Left forelimb (tissue), 1 donor: Measurements from ENCODE around the gene TMEM130.

Experiments
- DNase-seq: peaks from one replicate; pipeline ENCODE4 v3.0.0-alpha.2; 2018; ENCODE audit warnings: low spot score

Gene TMEM130

DNA sequence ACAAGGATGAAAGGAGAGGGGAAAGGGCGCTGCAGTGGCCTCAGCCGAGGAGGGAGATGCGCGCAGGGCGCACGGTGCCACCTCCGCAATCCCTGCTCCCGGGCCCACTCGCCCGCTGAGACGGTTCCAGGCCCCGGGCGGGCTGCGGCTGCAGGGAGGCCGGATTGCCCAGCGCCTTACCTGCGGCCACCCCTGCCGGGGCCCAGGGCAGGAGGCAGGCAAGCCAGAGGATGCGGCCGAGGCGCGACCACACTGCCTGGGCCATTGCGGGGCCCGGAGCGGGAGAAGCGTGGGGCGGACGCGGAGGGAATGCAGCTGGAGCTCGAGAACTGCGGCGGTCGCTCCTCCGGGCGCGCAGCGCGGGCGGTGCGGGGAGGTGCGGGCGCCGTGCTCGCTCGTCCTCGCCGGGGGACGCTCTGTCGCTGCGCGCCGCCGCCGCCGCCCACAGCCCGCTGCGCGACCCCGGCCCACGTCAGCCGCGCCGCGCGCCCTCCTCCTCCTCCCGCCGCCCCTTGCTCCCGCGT lies at the start of gene TMEM130:
Gene TMEM130, minus strand, starts transcription at position 418 of the 524 bp plus-strand sequence. Its CDS starts 153 bp downstream, at position 265.
- DNase-seq = peak; percentile 62

GRCh38 chr7:98917331-98917730 lies 47.5 kb upstream of the TMEM130 start:
- DNase-seq = peak; percentile 50

DNA sequence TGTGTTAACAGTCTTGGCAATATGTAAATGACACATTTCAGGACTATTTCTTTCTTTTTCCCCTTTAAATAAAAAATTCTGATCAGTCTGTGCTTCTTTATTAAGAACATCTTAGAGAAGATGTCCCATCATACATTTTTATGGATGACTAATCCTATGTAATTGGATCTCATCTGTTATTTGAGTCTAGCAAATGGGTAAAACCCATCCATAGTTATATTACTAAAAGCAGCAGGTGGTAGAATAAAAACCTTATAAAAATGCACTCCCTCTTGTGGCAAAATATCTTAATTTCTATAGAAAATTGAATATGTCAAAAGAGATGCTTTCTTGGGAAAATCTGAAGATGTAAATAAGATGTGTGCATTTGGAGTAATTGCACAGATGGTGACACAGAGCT lies 43.8 kb upstream of the TMEM130 start:
- DNase-seq = no peak

- no peak for DNase-seq
Observed at GRCh38 chr7:98913026-98913425, 43.2 kb upstream of the TMEM130 start.

- DNase-seq = no peak
Observed at GRCh38 chr7:98911916-98912315, 42.1 kb upstream of the TMEM130 start.

- no peak for DNase-seq
Observed at GRCh38 chr7:98910427-98910826, 40.6 kb upstream of the TMEM130 start.

DNA sequence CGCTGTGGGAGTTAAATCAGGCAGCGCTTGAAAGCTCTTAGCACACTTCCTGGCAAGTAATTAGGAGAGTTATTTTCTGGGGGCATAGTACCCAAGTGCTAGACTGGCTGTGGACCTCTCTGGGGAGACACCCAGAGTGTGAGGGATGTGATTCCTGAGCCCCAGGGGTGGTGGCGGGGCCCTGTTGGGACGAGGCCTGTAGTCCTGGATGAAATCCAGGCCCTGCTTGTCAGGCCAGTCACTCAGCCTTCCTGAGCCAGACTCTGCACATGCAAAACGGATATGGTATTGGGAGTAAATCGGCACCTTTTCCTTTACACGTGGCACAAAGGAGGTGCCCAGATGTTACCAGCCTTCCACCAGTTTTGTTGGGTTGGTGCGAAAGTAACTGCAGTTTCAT lies 39.7 kb upstream of the TMEM130 start:
- no peak for DNase-seq

DNA sequence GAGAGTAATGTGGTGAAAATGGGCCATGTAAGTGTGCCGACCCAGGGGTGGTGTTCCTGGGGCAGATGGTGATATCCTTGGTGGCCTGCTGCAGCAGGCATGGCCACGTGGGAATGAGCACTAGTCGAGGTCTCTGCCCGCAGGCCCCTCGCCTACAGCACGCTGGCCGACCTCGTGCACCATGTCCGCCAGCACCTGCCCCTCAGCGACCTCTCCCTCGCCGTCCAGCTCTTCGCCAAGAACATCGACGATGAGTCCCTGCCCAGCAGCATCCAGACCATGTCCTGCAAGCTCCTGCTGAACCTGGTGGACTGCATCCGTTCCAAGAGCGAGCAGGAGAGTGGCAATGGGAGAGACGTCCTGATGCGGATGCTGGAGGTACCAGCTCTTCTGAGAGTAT lies 38.8 kb upstream of the TMEM130 start:
- no peak for DNase-seq

GRCh38 chr7:98907570-98907969 lies 37.8 kb upstream of the TMEM130 start:
- DNase-seq = no peak

DNA sequence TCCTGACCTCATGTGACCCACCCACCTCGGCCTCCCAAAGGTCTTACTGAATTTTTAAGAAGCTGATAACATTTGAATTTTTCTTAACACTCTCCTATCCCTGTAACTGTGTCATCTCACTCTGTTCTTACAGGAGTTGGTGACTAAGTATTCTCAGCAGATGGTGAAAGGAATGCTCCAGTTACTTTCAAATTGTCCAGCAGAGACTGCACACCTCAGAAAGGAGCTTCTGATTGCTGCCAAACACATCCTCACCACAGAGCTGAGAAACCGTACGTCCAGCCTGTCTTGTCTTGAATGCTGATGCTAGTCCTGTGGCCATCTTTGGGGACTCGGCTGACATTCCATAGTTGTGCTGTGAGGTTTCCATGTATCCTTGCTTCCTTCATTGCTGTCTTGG lies 33.4 kb upstream of the TMEM130 start:
- DNase-seq = no peak

DNA sequence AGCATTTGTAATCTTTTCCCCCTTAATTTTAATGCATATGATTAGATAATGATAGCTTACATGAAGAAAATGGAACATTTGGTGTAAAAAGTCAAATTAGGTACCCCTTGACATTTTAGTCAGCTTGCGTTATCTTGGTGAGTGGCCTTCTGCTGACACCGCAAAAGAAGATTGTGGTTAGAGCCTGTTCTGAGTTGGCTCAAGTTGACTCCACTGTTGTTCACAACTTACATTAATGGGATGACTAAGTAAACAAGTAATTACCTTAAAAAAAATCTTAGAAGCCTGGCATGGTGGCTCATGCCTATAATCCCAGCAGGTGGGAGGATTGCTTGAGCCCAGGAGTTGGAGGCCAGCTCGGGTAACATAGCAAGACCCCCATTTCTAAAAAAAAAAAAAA lies 32.7 kb upstream of the TMEM130 start:
- DNase-seq = no peak

DNA sequence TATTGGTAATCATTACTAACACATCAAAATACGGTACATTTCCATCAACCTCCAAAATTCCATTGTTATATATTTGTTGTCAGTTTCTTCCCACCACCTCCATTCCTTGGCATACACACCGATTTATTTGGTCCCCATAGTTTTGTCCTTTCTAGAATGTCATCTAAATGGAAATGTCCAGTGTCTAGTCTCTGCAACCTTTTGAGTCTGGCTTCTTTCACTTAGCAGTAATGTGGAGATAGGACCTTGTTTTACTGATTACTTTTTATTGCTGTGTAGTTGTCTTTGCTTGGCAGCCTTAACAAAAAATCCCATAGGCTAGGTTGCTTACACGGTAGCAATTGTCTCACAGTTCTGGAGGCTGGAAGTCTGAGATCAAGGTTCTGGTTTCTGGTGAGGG lies 31.0 kb upstream of the TMEM130 start:
- DNase-seq = no peak

DNA sequence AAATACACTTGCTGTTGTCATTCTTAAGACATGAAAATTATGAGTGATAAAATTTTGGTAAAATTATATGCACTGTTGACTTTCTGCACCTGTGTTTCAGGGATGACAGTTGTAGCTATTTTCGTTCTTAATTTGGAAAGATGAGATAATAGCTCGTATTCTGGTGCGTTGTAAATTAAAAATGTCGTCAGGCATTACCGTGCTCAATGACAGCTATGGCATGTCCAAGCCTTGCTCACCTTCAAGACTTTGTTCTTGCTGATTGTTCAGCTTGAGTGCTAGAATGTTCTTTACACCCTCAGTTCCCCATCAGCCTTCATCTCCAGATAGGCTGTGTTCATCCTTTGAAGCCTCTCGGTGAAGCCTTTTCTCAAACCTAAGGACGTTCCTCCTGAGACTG lies 30.0 kb upstream of the TMEM130 start:
- no peak for DNase-seq

DNA sequence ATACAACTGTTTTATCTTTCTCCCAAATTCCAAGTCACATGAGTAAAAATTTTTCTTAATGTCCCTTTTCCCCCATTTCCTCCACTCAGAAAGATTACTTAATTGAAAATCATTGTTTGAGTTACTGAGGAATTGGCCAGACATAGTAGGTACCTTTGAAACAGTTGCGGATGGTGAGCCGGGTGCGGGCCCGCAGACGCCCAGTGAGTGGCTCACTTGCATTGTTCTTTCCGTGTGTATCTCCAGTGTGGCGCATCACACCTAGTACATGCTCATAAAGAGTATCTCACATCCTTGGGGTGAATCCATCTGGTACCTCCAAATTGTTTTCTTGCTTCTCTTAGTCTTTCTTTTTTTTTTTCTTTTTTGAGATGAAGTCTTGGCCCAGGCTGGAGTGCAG lies 22.8 kb upstream of the TMEM130 start:
- DNase-seq = no peak

DNA sequence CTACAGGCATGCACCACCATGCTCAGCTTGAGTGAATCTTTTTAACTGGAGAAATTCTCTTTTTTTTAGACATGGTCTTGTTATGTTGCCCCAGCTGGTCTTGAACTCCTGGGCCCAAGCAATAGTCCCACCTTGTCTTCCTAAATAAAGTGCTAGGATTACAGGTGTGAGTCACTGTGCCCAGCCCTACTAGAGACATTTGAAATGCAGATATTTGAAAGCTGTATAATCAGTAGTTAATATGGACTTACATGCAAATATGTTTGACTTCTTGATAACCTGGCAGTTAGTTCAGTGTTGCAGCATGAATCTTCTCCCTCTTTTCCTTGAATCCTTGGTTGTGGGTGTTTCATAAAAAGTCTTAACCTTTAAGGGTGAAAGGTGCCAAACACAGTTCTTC lies 17.2 kb upstream of the TMEM130 start:
- no peak for DNase-seq

- DNase-seq = no peak
Observed at GRCh38 chr7:98884416-98884815, 14.6 kb upstream of the TMEM130 start.

- DNase-seq = no peak
Observed at GRCh38 chr7:98881561-98882315, 11.9 kb upstream of the TMEM130 start.

GRCh38 chr7:98880485-98880884 lies 10.7 kb upstream of the TMEM130 start:
- DNase-seq = no peak

- DNase-seq = no peak
Observed at GRCh38 chr7:98879979-98880315, 10.1 kb upstream of the TMEM130 start.

DNA sequence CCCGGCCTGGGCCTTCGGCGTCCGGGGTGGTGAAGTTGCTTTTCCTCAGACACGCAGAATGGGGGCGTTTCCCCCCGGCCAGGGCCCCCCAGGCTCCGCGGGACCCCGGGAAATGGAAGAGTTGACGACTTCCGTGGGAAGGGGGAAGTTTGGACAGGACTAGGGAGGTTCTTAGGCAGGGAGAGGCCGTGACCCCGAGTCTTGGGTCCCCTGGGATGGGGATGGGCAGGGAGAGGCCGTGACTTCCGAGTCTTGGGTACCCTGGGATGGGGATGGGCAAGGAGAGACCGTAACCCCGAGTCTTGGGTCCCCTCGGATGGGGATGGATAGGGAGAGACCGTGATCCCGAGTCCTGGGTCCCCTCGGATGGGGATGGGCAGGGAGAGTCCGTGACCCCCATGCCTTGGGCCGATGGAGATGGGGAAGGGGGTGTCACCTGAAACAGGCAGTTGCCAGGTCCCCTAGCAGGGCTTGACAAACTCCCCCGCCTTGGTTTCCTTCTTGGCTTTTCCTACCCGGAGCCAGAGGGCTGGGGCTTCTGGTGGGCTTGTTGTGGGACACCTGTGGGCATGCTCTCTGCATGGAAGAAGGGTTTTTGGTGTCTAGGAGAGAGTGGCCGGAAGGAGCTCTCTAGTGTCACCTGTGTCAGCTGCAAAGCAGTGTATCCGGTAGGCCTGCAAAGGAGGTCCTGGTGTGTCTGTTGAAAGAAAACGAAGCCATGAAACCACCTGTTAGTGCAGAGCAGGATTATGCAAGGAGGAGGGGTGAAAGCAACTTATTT lies 9.6 kb upstream of the TMEM130 start:
- no peak for DNase-seq

DNA sequence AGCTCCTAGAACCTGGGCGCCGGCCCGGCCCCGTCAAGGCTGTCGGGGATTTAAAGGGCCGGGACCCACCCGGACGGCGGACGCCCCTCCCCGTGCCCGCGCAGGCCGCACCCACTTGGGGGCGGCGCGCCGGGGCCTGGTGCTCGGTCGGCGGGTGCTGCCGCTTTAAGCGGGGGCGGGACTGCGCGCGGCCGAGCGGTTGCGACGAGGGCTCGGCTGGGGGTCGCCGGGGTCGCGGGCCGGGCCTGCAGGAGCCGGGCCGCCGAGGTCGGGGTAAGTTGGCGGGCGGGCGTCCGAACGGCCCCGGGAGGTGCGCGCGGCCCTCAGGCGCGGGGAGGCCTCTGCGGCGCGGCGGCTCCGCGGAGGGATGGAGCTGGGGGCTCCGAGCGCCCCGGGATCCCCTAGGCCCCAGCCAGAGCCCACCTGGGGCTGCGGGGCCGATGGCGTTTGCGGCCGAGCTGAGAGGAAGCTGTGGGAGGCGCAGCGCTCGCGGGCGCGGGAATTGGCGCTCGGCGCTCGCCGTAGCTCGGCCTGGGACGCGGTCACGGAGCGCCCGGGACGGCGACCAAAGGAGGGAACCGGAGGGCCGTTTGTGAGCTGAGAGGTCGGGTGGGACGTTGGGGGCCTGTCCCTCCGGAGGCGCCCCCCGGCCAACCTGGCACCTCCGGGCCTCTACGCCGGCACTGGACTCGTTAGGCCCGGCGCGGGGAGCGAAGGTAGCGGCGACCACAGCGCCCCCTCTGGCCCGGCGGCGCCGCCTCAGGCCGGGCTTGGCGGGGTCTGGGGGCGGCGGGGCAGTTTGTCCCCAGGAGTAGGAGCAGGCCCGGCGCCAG lies 8.8 kb upstream of the TMEM130 start, which contains the start of gene TRRAP:
Gene TRRAP, plus strand, starts transcription at position 168 of the 833 bp plus-strand sequence. CDS start 2,619 bp downstream, outside the sequence.
- peak; percentile 90 for DNase-seq

DNA sequence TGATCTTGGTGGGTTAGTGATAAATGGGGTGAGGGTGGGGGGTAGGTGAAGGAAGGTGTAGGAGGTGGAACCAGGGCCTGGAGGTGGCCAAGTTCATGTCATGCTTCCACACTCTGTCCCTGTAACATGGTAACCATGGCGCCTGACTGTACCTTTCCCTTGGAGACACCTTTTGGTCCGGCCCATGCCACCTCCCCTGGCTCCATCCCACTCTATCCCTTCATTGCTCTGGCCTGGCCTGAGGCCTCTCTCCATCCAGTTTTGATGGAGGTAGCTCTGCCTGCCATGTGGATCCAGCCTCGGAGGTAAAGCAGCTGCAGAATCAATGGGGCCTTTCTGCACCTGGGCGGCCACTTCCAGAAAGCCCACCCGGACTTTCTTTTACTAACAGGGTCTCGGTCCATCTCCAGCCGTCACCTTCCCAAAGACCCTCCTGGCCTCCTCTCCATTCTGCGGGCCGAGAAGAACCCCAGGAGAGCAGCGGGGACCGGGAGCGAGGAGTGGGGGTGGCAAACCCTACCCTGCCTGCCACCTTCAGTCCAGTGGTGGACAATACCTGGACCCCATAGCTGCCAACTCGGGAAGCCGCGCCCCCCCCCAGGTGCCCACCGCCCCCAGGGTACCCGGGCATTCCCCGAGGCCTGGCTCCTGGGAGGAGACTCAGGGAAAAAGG lies 8.0 kb upstream of the TMEM130 start:
- DNase-seq = no peak
